NCI-H2196 (cell line): ENCODE measurements around the gene OR4B1.
A peak's percentile ranks its signal among the peaks of the same experiment; 100 is the strongest.
"Not testable (repeated sequence)": the region's sequence is repeated elsewhere in the genome, so short reads cannot be mapped to it uniquely, and the experiment has no call there.

Experiments
- DNase-seq: peaks from one replicate; lab custom pipeline; 2025; ENCODE audit not compliant: unreplicated experiment; lab: John Stamatoyannopoulos, UW

The OR4B1 gene, protein sequence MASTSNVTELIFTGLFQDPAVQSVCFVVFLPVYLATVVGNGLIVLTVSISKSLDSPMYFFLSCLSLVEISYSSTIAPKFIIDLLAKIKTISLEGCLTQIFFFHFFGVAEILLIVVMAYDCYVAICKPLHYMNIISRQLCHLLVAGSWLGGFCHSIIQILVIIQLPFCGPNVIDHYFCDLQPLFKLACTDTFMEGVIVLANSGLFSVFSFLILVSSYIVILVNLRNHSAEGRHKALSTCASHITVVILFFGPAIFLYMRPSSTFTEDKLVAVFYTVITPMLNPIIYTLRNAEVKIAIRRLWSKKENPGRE

GRCh38 chr11:48216510-48216909, at the start of gene OR4B1:
Gene OR4B1 (plus strand): TSS chr11:48216810. CDS start chr11:48216810, 0 bp downstream.
- DNase-seq: no peak

DNA sequence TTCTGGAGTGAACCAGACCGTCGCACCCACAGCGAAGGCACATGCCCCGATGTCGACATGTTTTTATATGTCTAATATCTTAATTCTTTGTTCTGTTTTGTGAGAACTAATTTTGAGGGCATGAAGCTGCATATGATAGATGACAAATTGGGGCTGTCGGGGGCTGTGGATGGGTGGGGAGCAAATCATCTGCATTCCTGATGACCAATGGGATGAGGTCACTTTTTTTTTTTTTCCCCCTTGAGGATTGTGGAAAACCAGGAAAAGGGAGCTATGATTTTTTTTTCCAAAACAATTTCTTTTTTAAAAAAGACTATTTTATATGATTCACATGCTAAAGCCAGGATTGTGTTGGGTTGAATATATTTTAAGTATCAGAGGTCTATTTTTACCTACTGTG, 49.2 kb upstream of the OR4B1 start:
- DNase-seq: no peak

DNA sequence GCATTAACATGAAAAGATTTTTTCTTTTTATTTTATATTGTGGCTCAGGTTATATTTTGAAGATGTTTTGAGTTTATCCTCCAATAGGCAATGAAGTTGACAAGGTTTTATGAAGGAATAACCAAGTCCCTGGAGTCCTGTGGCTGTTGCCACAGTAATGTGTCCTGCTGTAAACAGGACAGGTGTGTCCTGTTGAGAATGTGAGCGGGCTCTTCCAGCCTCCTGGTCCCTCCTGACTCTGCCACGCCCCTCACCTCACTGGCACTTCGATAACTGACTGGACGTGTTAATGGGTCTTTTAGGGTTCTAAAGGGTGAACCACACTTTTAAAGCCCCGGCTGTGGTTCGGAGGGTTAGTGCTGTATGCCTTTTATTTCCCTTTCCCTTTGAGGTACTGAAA, 47.8 kb upstream of the OR4B1 start:
- no peak for DNase-seq

DNA sequence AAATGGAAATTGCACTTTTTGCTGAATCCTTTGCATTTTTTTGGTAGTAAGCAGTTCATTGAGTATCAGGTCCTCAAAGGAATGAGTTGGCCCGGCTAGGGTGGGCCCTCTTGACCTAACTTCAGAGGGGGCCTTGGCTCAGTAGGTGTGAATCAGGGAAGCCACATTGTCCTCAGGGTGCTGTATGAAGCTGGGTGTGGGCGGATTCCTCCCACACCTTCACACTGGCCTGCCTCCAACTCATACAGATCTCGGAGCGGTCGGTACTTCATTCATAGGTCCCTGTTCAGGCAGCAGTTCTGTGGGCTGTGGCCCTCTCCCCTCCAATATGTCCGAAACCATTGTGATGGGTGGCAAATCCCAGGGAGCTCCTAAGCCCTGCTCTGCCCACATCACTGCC, 47.4 kb upstream of the OR4B1 start:
- no peak for DNase-seq

DNA sequence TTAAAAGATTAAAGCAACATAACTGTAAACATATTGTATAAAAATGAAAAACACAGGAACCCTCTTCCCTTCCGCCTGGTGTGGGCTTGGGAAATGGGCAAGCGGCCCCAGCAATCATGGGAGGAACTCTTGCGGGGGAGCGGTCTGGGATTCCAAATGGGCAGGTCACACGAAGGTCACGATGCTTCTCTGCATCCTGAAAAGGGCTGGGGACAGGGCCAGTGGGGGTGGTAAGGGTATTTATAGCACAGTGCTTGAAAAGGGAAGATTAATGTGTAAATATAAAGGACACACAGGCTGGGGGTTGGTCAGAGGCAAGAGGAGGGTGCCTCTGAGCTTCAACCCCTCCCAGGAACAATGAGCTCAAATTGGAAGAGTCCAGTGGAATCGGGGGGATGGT, 46.9 kb upstream of the OR4B1 start:
- no peak for DNase-seq

DNA sequence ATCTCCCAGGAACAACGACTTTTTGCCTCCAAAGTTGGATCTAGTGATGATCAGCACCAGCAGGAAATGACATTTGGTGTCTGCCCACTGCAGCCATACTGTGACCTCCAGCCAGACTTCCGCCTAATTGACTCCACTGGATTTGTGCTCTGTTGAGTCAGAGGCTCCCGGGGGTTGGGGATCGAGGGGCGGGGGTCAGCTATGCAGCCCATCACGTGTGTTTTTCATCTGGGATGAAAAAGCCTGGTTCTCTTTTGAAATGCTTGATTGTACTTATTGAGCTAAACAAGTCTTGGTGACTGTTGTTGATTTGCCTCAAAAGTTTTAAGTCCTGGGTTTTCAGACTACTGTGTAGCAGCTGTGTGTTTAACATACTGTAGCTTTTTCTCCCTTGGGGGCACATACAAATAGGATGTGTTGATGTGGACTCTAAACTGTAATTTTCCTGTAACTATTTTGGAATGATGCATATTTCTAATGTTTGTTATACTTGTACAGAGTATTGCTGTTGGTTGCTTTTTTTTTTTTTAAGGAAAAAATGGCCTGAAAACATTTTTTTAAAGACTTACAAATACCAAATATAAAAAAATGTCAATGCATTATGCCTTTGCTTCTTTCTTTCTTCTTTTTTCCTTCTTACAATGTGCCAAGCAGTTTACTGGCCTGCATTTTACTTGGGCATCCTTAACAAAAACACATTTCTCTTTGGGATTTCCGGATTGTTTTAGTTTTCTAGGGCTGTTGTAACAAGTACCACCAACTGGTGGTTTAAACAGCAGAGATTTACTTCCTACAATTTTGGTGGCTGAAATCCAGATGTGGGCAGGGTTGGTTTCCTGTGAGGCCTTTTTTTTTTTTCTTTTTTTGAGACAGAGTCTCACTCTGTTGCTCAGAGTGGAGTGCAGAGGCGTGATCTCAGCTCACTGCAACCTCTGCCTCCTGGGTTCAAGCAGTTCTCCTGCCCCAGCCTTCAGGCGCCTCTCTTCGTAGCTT, 46.1 kb upstream of the OR4B1 start:
- DNase-seq: no peak

GRCh38 chr11:48172818-48173609, 43.6 kb upstream of the OR4B1 start:
- peak; percentile 64 for DNase-seq

- DNase-seq: no peak
Observed at GRCh38 chr11:48177661-48178060, 38.9 kb upstream of the OR4B1 start.

DNA sequence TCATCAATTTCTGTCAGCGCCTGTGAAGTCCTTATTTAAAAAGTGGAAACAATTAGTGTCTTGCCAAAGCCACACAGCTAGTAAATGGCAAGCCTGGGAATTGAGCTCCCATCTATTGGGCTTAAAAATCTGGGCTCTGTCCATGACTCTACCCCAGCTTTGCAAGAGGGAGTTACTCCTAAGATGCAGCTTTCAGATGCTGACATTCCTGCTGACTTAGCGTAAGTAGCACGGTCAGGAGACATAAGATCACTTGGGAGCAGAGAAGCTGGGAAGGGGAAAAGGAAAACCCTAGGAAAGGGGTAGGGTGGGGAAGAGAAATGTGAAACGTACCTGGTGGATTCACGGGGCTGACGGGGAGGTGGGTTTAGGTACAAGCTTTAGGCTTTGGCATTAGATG, 36.0 kb upstream of the OR4B1 start:
- no peak for DNase-seq

DNA sequence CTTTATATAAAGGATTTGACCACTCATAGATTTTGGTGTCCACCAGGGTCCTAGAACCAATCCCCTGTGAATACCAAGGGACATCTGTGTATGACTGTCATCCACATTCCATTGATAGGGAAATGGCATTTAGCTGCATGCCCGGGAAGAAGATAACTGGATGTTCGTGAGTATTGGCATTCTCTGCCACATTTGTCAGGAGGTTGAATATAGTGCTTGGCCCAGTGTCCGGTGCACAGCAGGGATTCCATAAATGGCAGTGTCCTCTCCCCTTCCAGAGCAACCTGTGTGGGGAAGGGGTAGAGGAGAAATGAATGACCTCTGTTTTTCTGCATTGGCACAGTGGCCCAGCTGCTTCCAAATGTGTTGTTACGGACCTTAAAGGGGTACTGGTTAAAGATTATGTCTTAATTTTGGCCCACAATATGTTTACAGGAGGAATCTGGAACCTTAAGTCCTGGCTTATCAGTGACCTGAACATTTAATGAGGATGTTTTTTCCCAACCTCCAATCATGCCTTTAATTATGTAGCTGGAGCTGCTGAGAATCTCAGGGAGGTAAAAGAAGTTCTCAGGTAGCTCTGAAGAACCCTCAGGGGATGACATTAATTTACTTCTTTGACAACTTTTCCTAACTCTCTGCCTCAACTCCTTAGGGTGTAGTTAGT, 33.6 kb upstream of the OR4B1 start:
- DNase-seq: no peak

GRCh38 chr11:48184452-48184851, 32.2 kb upstream of the OR4B1 start:
- no peak for DNase-seq

GRCh38 chr11:48190906-48191654, 25.5 kb upstream of the OR4B1 start:
- DNase-seq: not testable (repeated sequence)

- DNase-seq: no peak
Observed at GRCh38 chr11:48193876-48194275, 22.7 kb upstream of the OR4B1 start.

GRCh38 chr11:48207881-48208280, 8.7 kb upstream of the OR4B1 start:
- DNase-seq: no peak

- DNase-seq: no peak
Observed at GRCh38 chr11:48210052-48210451, 6.6 kb upstream of the OR4B1 start.

DNA sequence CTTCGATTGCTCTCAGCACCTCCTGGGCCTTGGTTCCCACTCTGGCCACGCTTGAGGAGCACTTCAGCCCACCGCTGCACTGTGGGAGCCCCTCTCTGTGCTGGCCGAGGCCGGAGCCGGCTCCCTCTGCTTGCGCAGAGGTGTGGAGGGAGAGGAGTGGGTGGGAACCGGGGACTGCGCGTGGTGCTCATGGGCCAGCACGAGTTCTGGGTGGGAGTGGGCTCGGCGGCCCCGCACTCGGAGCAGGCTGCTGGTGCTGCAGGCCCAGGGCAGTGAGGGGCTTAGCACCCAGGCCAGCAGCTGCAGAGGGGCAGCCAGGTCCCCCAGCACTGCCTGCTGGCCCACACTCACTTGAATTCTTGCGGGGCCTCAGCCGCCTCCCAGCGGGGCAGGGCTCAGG, 12.2 kb downstream of the OR4B1 start:
- no peak for DNase-seq

DNA sequence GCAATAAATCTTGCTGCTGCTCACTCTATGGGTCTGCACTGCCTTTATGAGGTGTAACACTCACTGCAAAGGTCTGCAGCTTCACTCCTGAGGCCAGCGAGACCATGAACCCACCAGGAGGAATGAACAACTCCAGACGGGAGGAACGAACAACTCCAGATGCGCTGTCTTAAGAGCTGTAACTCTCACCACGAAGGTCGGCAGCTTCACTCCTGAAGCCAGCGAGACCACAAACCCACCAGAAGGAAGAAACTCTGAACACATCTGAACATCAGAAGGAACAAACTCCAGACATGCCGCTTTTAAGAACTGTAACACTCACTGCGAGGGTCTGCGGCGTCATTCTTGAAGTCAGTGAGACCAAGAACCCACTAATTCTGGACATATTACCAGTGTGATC, 13.4 kb downstream of the OR4B1 start:
- DNase-seq: not testable (repeated sequence)

DNA sequence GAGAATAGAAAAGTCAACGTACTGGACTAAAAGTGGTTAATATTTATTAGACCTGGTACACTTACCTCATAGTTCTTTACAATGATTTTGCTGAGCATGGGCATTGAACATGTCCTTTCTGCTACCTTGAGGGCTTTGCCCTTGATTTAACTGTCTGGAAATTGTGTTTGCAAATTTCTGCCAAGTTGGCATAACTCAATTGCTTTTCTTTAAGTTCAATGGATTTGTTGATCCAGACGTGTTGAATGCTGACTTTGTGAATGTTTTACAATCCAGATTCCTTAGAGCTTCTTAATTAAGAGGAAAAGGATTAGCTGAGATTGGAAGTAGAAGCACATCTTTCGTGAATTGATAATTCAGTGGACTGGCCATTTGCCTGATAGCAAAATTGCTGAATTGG, 21.1 kb downstream of the OR4B1 start:
- no peak for DNase-seq

GRCh38 chr11:48242501-48242900, 25.9 kb downstream of the OR4B1 start:
- DNase-seq: no peak

GRCh38 chr11:48244804-48245203, 28.2 kb downstream of the OR4B1 start, which contains the start of gene OR4X2:
Gene OR4X2 (plus strand): TSS chr11:48245104. CDS start chr11:48245104, 0 bp downstream.
- DNase-seq: no peak
